Measurements from ENCODE around the gene CYP17A1.

- TF ChIP-seq ZZZ3 (IDR thresholded peaks at IDR 0.05; ENCODE audit: control insufficient read depth, insufficient read length, low read depth): no peak
- no peak for TF ChIP-seq POLR2A (IDR thresholded peaks at IDR 0.05; ENCODE audit: low read depth, low read length)
- no peak for TF ChIP-seq MYC (IDR thresholded peaks at IDR 0.05; ENCODE audit: insufficient read depth, insufficient read length, insufficient replicate concordance, low read length, severe bottlenecking)
Observed at GRCh38 chr10:102819054-102819453, 18.2 kb downstream of the CYP17A1 start.

Data from GM12878 (cell line).